CD4-positive, CD25-positive, alpha-beta regulatory T cell (primary cell): ENCODE results near the gene TMEM44. TPM values are rescaled to one million over a fixed set of nuclear protein-coding genes. Genes with fewer than 3 reads are reported as not detected.

Experiments
- ATAC-seq, 2 donors: fragments of 150-1000 bp; cut with Tn5 transposase; one replicate each; pipeline ENCODE4 v1.10.0; 2021; ENCODE audit warnings: low read depth in 2 of 2, moderate number of reproducible peaks in 2 of 2, moderate library complexity in 1 of 2
- DNase-seq, 3 donors: peaks; one replicate each; pipeline versions ENCODE4 v3.0.0 to v3.0.0-alpha.2; 2012 to 2022; ENCODE audit warnings: mixed read lengths in 1 of 3
- H3K27ac ChIP-seq: one replicate; pipeline ENCODE4 v1.7.0; 2013; ENCODE audit warnings: mild to moderate bottlenecking, low read length; ENCODE audit not compliant: insufficient read depth, poor library complexity, severe bottlenecking
- H3K27me3 ChIP-seq: one replicate; pipeline ENCODE4 v1.7.0; 2013; ENCODE audit warnings: low read length; ENCODE audit not compliant: control insufficient read depth, insufficient read depth
- H3K36me3 ChIP-seq: one replicate; pipeline ENCODE4 v1.7.0; 2013; ENCODE audit warnings: mild to moderate bottlenecking, low read length, moderate library complexity; ENCODE audit not compliant: control insufficient read depth, insufficient read depth
- H3K4me1 ChIP-seq: 2 replicates; pipeline ENCODE4 v1.7.0; 2013; ENCODE audit warnings: mild to moderate bottlenecking, low read length; ENCODE audit not compliant: insufficient read depth, control insufficient read depth, poor library complexity, severe bottlenecking
- H3K4me3 ChIP-seq: one replicate; pipeline ENCODE4 v1.7.0; 2013; ENCODE audit warnings: low read depth, mild to moderate bottlenecking, low read length, moderate library complexity
- H3K9me3 ChIP-seq, 2 experiments: 1 replicate in 1 of 2; 2 replicates in 1 of 2; pipeline ENCODE4 v1.7.0; 2013; ENCODE audit warnings: low read length in 2 of 2, mild to moderate bottlenecking in 1 of 2, moderate library complexity in 1 of 2; ENCODE audit not compliant: control insufficient read depth in 2 of 2
- H3K27ac Mint-ChIP-seq, 3 donors: one replicate each; pipeline ENCODE4 v1.8.0; 2020 to 2022; ENCODE audit warnings: mild to moderate bottlenecking in 3 of 3, mixed read lengths in 3 of 3, moderate library complexity in 2 of 3
- H3K27me3 Mint-ChIP-seq: one replicate; pipeline ENCODE4 v1.8.0; 2022; ENCODE audit warnings: mild to moderate bottlenecking, mixed read lengths
- H3K36me3 Mint-ChIP-seq: one replicate; pipeline ENCODE4 v1.8.0; 2020; ENCODE audit warnings: mixed read lengths
- H3K4me1 Mint-ChIP-seq, 4 donors: one replicate each; pipeline ENCODE4 v1.8.0; 2020 to 2022; ENCODE audit warnings: mixed read lengths in 4 of 4, mild to moderate bottlenecking in 1 of 4
- H3K4me3 Mint-ChIP-seq, 4 donors: one replicate each; pipeline ENCODE4 v1.8.0; 2020 to 2022; ENCODE audit warnings: mild to moderate bottlenecking in 4 of 4, mixed read lengths in 4 of 4, moderate library complexity in 3 of 4
- H3K9me3 Mint-ChIP-seq, 7 donors: one replicate each; pipeline ENCODE4 v1.8.0; 2020 to 2022; ENCODE audit warnings: mixed read lengths in 7 of 7, mild to moderate bottlenecking in 3 of 7, moderate library complexity in 2 of 7
- polyA plus RNA-seq, 4 donors: library from polyadenylated mRNA; unstranded; fragments of 300-500 nt; fragmentation: Illumina TruSeq; gene quantifications; one replicate each; pipeline ENCODE4 v1.2.3, GENCODE V29; 2021
- total RNA-seq: library from RNA; stranded (reverse); gene quantifications from one replicate; pipeline ENCODE4 v1.2.3, GENCODE V29; 2022

TMEM44 gene
- total and polyA plus RNA-seq, 5 donors from 2014 or later: 0.41 to 5.5 (median 0.75) TPM

DNA sequence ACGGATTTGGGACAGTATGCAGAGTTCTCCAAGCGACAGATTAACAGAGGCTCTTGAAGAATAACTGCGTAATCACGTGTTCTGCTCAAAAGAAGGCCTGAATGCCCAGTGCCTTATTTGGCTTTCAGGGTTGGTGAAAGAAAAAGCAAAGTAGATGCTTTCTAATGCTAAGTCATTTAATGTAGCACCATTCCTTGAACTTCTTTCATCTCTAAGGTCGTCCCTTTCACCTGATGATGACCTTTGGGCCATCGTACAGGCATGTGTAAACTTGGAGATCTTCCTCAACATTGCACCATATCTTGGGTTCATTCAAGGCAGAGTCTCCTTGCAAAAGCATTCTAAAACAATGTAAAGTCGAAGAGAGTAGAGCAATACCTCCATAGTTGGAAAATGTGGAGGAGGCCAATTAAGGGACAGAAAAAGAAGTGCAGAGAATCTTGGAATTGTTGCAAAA, 48.9 kb downstream of the TMEM44 start:
- peaks cover 15 to 32% (median 20%) of the 10 kb centered on the region in 4 donors for H3K4me1 Mint-ChIP-seq
- H3K27ac Mint-ChIP-seq: peak overlapping the region; percentile 98 to 99 (median 99)
- peak overlapping the region; percentile 93 for H3K4me3 ChIP-seq
- no peaks in the 10 kb centered on the region for H3K27me3 ChIP-seq
- H3K9me3 Mint-ChIP-seq: peaks cover 0 to 12% (median 3%) of the 10 kb centered on the region in 7 donors
- H3K27me3 Mint-ChIP-seq: peaks cover 9% of the 10 kb centered on the region
- peaks cover 13% of the 10 kb centered on the region for H3K4me1 ChIP-seq
- H3K27ac ChIP-seq: peak overlapping the region; percentile 84
- no peaks in the 10 kb centered on the region for H3K9me3 ChIP-seq
- H3K36me3 Mint-ChIP-seq: no peaks in the 10 kb centered on the region
- no peaks in the 10 kb centered on the region for H3K36me3 ChIP-seq
- peak overlapping the region; percentile 95 to 98 (median 96) for H3K4me3 Mint-ChIP-seq
- ATAC-seq (no peak), DNase-seq (no peak)

GRCh38 chr3:194582196-194582905, 50.9 kb downstream of the TMEM44 start:
- no peaks in the 10 kb centered on the region for H3K27me3 ChIP-seq
- H3K4me3 ChIP-seq: no peak overlapping the region
- Mint-ChIP-seq H3K27ac (peak overlapping the region in 1 of 3 donors; percentile 51), H3K27me3 (peaks cover 9% of the 10 kb centered on the region), H3K4me1 (peaks cover 12 to 26% (median 20%) of the 10 kb centered on the region in 4 donors), H3K9me3 (peaks cover 0 to 12% (median 3%) of the 10 kb centered on the region in 7 donors), H3K4me3 (peak overlapping the region; percentile 41 to 95 (median 82)), H3K36me3 (no peaks in the 10 kb centered on the region)
- no peaks in the 10 kb centered on the region for H3K36me3 ChIP-seq
- no peak overlapping the region for H3K27ac ChIP-seq
- no peak for ATAC-seq
- no peak for DNase-seq
- no peaks in the 10 kb centered on the region for H3K9me3 ChIP-seq
- H3K4me1 ChIP-seq: peaks cover 13% of the 10 kb centered on the region

DNA sequence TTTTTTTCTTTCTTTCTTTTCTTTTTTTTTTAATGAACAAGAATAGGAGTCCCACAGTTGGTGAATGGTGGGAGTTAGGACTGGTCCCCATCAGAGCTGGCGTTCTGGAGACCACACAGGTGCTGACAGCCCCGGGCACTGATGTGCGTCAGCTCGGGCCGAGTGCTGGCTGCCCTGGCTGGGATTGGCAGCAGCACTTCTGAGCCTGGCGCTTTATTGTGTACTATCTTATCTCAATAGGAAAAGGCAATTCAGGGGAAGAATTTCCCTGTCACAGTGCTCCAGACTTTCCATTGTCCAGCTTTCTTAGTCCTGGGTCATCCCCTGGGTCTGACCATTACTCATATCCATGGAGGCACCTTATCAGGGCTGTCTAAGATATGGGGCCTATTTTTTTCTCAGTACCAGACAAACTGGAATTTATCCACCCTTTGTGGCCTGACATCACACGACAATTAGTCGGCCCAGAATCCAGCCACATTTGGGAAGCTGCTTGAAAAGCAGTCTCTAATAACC, 54.1 kb downstream of the TMEM44 start:
- Histone ChIP-seq H3K4me3 (no peak overlapping the region), H3K27me3 (no peaks in the 10 kb centered on the region), H3K9me3 (no peaks in the 10 kb centered on the region), H3K36me3 (no peaks in the 10 kb centered on the region), H3K4me1 (peaks cover 6% of the 10 kb centered on the region), H3K27ac (no peak overlapping the region)
- H3K4me1 Mint-ChIP-seq: peaks cover 0 to 3% (median 3%) of the 10 kb centered on the region in 4 donors
- H3K27ac Mint-ChIP-seq: no peak overlapping the region
- peaks cover 19% of the 10 kb centered on the region for H3K27me3 Mint-ChIP-seq
- DNase-seq (no peak), ATAC-seq (no peak)
- H3K4me3 Mint-ChIP-seq: peak overlapping the region in 1 of 4 donors; percentile 72
- peaks cover 0 to 3% (median 0%) of the 10 kb centered on the region in 7 donors for H3K9me3 Mint-ChIP-seq
- H3K36me3 Mint-ChIP-seq: no peaks in the 10 kb centered on the region

GRCh38 chr3:194577986-194578905, 55.0 kb downstream of the TMEM44 start:
- H3K36me3 Mint-ChIP-seq: no peaks in the 10 kb centered on the region
- Histone ChIP-seq H3K9me3 (no peaks in the 10 kb centered on the region), H3K27me3 (no peaks in the 10 kb centered on the region), H3K27ac (no peak overlapping the region), H3K4me3 (no peak overlapping the region), H3K36me3 (no peaks in the 10 kb centered on the region), H3K4me1 (peaks cover under 1% of the 10 kb centered on the region)
- peak overlapping the region in 2 of 4 donors; percentile 18 to 72 for H3K4me3 Mint-ChIP-seq
- H3K9me3 Mint-ChIP-seq: peaks cover 0 to 3% (median 0%) of the 10 kb centered on the region in 7 donors
- peak in 1 of 2 donors; percentile 44 for ATAC-seq
- no peak overlapping the region for H3K27ac Mint-ChIP-seq
- peaks cover 24% of the 10 kb centered on the region for H3K27me3 Mint-ChIP-seq
- DNase-seq: no peak
- no peaks in the 10 kb centered on the region for H3K4me1 Mint-ChIP-seq

DNA sequence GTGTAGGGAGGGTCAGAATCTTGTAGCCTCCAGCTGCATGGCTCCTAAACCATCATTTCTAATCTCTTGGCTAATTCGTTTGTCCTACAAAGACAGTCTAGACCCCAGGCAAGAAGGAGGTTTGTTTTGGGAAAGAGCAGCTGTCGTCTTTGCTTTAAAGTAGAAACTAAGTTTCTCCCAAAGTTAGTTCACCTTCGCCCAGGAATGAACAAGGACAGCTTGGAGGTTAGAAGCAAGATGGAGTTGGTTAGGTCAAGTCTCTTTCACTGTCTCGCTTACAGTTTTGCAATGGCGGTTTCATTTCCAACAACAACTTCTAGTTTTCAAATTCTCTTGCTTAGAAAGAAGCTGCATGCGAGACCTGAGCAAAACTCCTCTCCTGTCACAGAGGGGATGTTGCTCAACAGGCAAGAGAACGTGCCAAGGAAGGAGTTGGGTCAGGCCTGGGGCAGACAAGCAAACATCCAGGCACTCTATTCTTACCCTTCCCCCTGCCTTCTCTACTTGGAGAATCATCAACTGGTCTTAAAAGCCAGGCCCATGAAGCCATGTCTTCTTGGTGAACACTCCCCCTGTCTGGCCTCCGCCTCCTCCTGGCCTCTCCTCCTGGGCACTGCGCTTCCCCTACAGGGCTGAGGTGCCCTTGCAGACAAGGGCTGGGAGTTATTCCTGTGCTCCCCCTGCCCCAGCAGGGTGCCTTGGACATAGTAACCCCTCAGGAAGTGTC, 57.6 kb downstream of the TMEM44 start:
- Mint-ChIP-seq H3K27ac (no peak overlapping the region), H3K36me3 (no peaks in the 10 kb centered on the region), H3K4me1 (peaks cover 0 to 7% (median 1%) of the 10 kb centered on the region in 4 donors), H3K4me3 (no peak overlapping the region), H3K9me3 (peaks cover 0 to 3% (median 0%) of the 10 kb centered on the region in 7 donors), H3K27me3 (peaks cover 41% of the 10 kb centered on the region)
- ATAC-seq (no peak), DNase-seq (no peak)
- no peak overlapping the region for H3K4me3 ChIP-seq
- no peaks in the 10 kb centered on the region for H3K9me3 ChIP-seq
- no peaks in the 10 kb centered on the region for H3K36me3 ChIP-seq
- no peaks in the 10 kb centered on the region for H3K4me1 ChIP-seq
- no peak overlapping the region for H3K27ac ChIP-seq
- H3K27me3 ChIP-seq: peaks cover 1% of the 10 kb centered on the region

DNA sequence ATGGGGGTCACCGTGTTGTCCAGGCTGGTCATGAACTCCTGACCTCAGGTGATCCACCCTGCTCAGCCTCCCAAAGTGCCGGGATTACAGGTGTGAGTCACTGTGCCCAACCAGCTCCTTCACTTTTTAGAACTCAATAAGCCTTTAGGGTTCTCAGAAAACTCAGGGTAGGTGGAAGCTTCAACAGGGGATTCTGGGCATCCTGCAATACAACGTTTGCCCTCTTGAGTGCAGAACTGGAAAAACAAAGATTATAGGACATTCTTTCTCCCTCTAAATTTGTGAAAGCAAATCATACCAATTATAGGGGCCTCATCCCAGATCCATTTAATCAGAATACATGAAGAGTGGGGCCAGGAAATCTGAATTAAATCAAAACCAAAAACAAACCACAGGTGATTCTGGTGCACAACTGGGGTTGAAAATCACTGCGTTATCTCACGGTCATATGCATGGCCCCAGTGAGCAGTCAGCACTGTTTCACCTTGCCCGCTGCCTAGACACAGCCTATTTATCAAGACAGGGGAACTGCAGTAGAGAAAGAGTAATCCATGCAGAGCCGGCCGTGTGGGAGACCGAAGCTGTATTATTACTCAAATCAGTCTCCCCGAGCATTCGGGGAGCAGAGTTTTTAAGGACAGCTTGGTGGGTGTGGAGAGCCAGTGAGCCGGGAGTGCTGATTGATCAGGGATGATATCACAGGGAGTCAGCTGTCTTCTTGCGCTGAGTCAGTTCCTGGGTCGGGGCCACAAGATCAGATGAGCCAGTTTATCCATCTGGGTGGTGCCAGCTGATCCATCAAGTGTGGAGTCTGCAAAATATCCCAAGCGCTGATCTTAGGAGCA, 58.4 kb downstream of the TMEM44 start:
- Histone ChIP-seq H3K36me3 (no peaks in the 10 kb centered on the region), H3K9me3 (no peaks in the 10 kb centered on the region), H3K27ac (no peak overlapping the region), H3K4me3 (no peak overlapping the region), H3K4me1 (no peaks in the 10 kb centered on the region), H3K27me3 (peaks cover 1% of the 10 kb centered on the region)
- Mint-ChIP-seq H3K4me3 (no peak overlapping the region), H3K27ac (no peak overlapping the region), H3K36me3 (no peaks in the 10 kb centered on the region), H3K9me3 (peaks cover 0 to 3% (median 0%) of the 10 kb centered on the region in 7 donors), H3K27me3 (peaks cover 47% of the 10 kb centered on the region), H3K4me1 (peaks cover 0 to 7% (median 1%) of the 10 kb centered on the region in 4 donors)
- DNase-seq (no peak), ATAC-seq (no peak)
